Fibroblast of skin of scalp (primary cell): ENCODE measurements around the gene USP49.

ENCODE experiments used
- DNase-seq: peaks from one replicate; pipeline ENCODE4 v3.0.0-alpha.2; 2013

USP49 gene

GRCh38 chr6:41750374-41750773 is 144.8 kb downstream of the USP49 start:
- no peak for DNase-seq

DNA sequence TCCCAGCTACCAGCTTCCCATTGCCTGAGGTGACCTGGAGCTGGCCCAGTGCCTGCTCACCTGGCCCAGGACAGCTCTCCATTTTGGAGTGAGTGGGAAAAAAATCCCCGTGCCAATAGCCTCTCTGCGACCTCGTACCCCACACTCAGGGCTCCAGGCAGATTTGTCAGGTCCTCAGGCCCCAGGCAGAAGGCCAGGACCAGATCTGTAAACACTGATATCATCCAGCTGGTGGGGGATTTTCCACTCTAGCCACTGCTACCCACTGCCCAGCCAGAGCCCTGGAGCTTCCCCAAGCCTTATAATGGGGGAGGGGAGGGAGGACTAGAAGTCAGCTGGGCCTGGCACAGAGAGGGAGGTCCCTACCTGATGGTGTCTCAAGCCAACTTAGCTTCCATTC is 146.6 kb downstream of the USP49 start:
- no peak for DNase-seq

GRCh38 chr6:41748102-41748477 is 147.1 kb downstream of the USP49 start:
- DNase-seq = no peak

GRCh38 chr6:41747256-41748101 is 147.7 kb downstream of the USP49 start, which contains the start of gene PGC:
PGC (minus strand) TSS chr6:41747397; CDS start chr6:41747334, 63 bp downstream.
- no peak for DNase-seq

- DNase-seq = no peak
These were observed 149.1 kb downstream of the USP49 start for GRCh38 chr6:41746107-41746506.

DNA sequence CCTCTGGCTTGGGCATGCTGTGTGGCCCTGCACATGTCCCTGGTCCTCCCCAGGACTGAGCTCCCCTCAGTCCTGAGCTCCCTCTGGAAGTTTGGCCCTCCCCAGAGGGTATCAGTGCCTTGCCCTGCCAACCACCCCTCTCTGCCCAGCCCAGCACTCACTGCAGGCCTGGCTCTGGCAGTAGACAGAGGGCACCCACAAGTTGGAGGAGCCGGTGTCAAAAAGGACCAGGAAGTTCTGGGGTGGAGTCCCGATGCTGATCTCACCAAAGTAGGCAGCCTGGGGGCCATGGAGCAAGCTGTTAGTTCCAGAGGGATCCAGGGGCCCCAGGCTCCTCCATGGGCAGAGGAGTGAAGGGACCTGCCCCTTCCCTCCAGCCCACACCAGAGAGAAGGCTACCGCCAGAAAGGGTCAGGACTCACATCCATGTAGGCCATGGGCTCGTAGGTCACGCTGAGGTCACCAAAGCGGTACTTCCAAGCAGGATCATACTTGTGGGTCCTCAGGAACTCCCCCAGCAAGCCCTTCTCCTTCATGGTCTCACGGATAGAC is 150.9 kb downstream of the USP49 start:
- no peak for DNase-seq

DNA sequence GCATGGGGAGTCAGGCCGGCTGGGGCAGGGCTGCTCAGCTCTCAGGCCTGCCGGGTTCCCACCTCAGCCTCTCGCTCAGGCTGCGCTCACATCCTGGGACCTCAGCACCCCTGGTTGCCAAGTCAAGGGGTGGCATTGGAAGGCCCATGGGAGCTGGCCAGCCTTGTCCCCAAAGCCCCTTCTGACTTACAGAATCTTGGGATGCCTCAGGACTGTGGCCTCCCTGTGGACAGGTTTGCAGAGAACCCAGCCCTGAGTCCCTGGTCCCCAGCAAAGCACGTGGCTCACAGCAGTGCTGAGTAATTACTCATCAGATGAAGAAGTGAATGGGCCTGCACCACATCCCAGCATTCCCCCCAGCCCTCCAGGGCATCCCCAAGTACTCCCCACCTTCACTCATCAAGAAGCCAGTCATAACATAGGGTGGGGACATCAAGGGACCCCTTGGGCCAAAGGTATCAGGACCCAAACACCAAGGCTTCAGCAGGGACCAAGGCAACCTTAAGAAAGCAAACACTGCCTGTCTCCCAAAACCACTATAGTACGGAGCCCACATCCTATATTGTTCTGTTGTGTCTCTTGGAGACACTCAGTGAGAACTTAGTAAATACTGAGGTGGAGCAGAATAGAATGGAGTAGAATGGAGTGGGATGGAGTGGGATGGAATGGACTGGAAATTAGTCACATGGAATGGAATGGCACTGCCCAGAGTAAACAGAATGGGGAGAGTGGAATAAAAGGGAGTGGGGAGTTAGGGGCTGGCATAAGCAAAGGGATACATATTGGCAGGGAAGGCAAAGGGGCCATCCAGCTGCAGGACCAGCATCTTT is 151.6 kb downstream of the USP49 start:
- no peak for DNase-seq

GRCh38 chr6:41741625-41742490 is 153.3 kb downstream of the USP49 start:
- no peak for DNase-seq

- no peak for DNase-seq
These were observed 154.6 kb downstream of the USP49 start for GRCh38 chr6:41740366-41741162.
